NCI-H2171 (cell line): ENCODE measurements around the gene MRPS27.
A peak's percentile ranks its signal among the peaks of the same experiment; 100 is the strongest.
"Not testable (repeated sequence)": the region's sequence is repeated elsewhere in the genome, so short reads cannot be mapped to it uniquely, and the experiment has no call there.

Source experiments
- DNase-seq: peaks from one replicate; lab custom pipeline; 2025; lab: John Stamatoyannopoulos, UW

The MRPS27 gene

GRCh38 chr5:72325566-72326305 is 5.7 kb upstream of the MRPS27 start:
- DNase-seq, result no peak

- no peak for DNase-seq
These were observed 4.3 kb upstream of the MRPS27 start for GRCh38 chr5:72324189-72324825.

- not testable (repeated sequence) for DNase-seq
These were observed 535 bp downstream of the MRPS27 start for GRCh38 chr5:72319435-72319975.

- no peak for DNase-seq
These were observed 5.4 kb downstream of the MRPS27 start for GRCh38 chr5:72314571-72315172.

GRCh38 chr5:72313141-72313540 is 6.9 kb downstream of the MRPS27 start:
- DNase-seq, result no peak

- no peak for DNase-seq
These were observed 11.2 kb downstream of the MRPS27 start for GRCh38 chr5:72308853-72309191.

- DNase-seq, result peak; percentile 81
These were observed 11.8 kb downstream of the MRPS27 start for GRCh38 chr5:72307968-72308852.

- DNase-seq, result no peak
These were observed 12.5 kb downstream of the MRPS27 start for GRCh38 chr5:72307573-72307967.

- DNase-seq, result no peak
These were observed 14.6 kb downstream of the MRPS27 start for GRCh38 chr5:72305194-72306142.

- no peak for DNase-seq
These were observed 17.9 kb downstream of the MRPS27 start for GRCh38 chr5:72302171-72302570.

GRCh38 chr5:72301557-72301956 is 18.5 kb downstream of the MRPS27 start:
- no peak for DNase-seq

- no peak for DNase-seq
These were observed 19.3 kb downstream of the MRPS27 start for GRCh38 chr5:72300590-72301339.

- DNase-seq, result no peak
These were observed 21.3 kb downstream of the MRPS27 start for GRCh38 chr5:72298711-72299110.

- DNase-seq, result not testable (repeated sequence)
These were observed 21.9 kb downstream of the MRPS27 start for GRCh38 chr5:72298136-72298535.

- DNase-seq, result peak; percentile 75
These were observed 23.8 kb downstream of the MRPS27 start for GRCh38 chr5:72296256-72296655.

- DNase-seq, result no peak
These were observed 24.5 kb downstream of the MRPS27 start for GRCh38 chr5:72295539-72295938.

- DNase-seq, result no peak
These were observed 25.6 kb downstream of the MRPS27 start for GRCh38 chr5:72294473-72294872.

- no peak for DNase-seq
These were observed 26.5 kb downstream of the MRPS27 start for GRCh38 chr5:72293495-72294055.

GRCh38 chr5:72292411-72292810 is 27.6 kb downstream of the MRPS27 start:
- DNase-seq, result no peak

- no peak for DNase-seq
These were observed 28.4 kb downstream of the MRPS27 start for GRCh38 chr5:72291601-72292000.
